ENCODE measurements around the gene PRSS53.

Gene PRSS53

GRCh38 chr16:31043898-31044481, 44.8 kb downstream of the PRSS53 start:
- DNase-seq (ENCODE audit: low read depth): no peak

GRCh38 chr16:31043352-31043751, 45.4 kb downstream of the PRSS53 start:
- no peak for DNase-seq (ENCODE audit: low read depth)

DNA sequence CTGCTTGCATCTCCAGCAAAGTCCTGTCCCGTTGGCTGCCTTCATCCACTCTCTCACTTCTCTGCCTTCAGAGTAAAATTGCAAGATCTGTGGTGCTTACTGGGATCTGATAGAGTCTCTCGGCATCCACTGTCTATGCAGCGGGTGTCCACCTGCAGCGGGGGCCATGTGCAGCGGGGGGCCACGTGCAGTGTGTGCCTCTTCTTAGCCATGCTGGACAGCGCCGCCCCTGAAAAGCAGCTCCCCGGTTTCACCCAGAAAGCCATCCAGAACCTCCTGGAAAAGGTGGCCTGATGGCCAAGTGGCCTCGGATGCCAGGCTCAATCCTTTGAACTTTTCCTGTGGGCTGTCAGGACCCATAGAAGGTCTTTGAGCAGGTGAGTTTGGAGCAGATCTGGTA, 45.9 kb downstream of the PRSS53 start:
- no peak for DNase-seq (ENCODE audit: low read depth)

DNA sequence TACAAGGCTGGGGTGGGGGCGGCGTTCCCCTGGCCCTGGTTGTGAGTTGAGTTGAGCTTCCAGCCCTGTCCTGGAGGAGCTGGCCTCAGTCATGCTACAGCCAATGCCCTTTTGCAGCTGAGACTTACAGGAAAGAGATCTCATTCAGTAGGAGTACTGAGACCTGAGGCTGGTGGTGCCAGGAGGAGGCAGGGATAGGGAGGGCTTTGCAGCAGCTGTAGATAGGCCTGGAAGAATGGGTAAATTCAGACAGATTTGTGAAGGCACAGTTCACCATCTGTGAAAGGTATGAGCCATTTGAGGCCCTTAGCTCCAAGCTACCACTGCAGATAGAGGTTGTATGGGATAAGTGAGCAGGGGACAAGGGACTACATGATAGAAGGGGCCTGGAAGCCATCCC, 49.8 kb downstream of the PRSS53 start:
- no peak for DNase-seq (ENCODE audit: low read depth)

DNA sequence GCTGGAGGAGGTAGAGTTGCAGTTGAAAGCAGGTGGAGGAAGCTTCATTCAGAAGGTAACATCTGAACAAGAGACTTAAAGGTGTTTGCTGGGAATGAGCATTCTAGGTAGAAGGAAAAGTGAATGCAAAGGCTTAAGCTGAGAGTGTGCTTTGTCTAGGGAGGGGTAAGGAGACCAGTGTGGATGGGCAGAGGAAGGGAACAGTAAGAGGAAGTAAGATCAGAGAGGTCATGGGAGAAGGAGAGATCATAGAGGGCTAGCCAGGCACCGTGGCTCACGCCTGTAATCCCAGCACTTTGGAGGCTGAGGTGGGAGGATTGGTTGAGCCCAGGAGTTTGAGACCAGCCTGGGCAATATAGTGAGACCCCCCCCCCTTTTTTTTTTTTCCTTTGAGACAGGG, 52.1 kb downstream of the PRSS53 start:
- no peak for DNase-seq (ENCODE audit: low read depth)

DNA sequence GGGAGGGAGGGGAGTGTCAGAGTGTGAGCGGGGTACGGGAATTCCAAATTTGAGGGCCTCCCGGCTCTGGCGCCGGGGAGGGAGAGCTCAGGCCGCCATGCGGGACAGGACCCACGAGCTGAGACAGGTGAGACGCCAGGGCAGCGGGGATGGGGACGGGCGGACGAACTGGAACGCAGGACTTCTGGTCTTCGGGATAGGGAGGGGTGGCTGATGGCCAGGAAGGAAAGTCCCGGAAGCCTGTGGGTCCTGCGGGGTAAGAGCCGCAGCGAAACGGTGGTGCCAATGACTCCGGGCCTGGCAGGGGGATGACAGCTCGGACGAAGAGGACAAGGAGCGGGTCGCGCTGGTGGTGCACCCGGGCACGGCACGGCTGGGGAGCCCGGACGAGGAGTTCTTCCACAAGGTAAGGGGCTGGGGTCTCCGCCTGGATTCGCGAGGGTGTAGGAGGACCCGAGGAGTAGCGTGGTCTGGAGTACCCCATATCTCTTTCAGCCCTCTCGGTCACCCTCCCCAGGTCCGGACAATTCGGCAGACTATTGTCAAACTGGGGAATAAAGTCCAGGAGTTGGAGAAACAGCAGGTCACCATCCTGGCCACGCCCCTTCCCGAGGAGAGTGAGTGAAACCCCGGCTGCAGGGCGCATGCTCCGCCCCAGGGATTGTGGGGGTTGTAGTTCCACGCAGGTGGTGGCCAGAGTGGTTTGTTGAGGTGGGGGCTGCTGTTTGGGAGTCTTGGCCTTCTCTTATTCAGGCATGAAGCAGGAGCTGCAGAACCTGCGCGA, 54.8 kb downstream of the PRSS53 start:
- peak; percentile 88 for DNase-seq (ENCODE audit: low read depth)

All from ELR (cell line).